Activated B cell treated with CpG ODN at 0.5 μM for 24 hours (primary cell): ENCODE measurements around the gene PADI2. TPM values are rescaled to one million over a fixed set of nuclear protein-coding genes. Genes with fewer than 3 reads are reported as not detected.

Experiments
- ATAC-seq: fragments of 200-7000 bp; cut with Tn5 transposase; one replicate; pipeline ENCODE4 v1.10.0; 2021; ENCODE audit warnings: low read depth, mild to moderate bottlenecking, moderate library complexity
- CTCF ChIA-PET: fragments of 350-600 bp; sonication (Branson Sonifier 250); formaldehyde crosslinking; loops from one replicate; lab custom pipeline; 2021; ENCODE audit warnings: antibody characterized with exemption; lab: Charles Lee
- POLR2A ChIA-PET: fragments of 350-600 bp; sonication (Branson Sonifier 250); formaldehyde crosslinking; loops from one replicate; lab custom pipeline; 2021; ENCODE audit warnings: antibody characterized with exemption; lab: Charles Lee
- DNase-seq: peaks from one replicate; pipeline ENCODE4 v3.0.0; 2022
- H3K27ac Mint-ChIP-seq: one replicate; pipeline ENCODE4 v1.8.0; 2020; ENCODE audit warnings: mixed read lengths
- H3K27me3 Mint-ChIP-seq: one replicate; pipeline ENCODE4 v1.8.0; 2021; ENCODE audit warnings: mixed read lengths
- H3K36me3 Mint-ChIP-seq: one replicate; pipeline ENCODE4 v1.8.0; 2021; ENCODE audit warnings: low read depth, mixed read lengths
- H3K4me1 Mint-ChIP-seq: one replicate; pipeline ENCODE4 v1.8.0; 2021; ENCODE audit warnings: mixed read lengths
- H3K4me3 Mint-ChIP-seq: one replicate; pipeline ENCODE4 v1.8.0; 2020; ENCODE audit warnings: mild to moderate bottlenecking, mixed read lengths
- H3K9me3 Mint-ChIP-seq: one replicate; pipeline ENCODE4 v1.8.0; 2020; ENCODE audit warnings: mixed read lengths
- CTCF ChIP-seq: fragments of 200-600 bp; IDR thresholded peaks from one replicate; pipeline ENCODE4 v1.8.0; 2022; ENCODE audit warnings: antibody characterized with exemption, mild to moderate bottlenecking
- intact Hi-C: fragments of 100-400 bp; cut with micrococcal nuclease; formaldehyde crosslinking; loops from one replicate; pipeline ENCODE4 v1.15.1; 2024
- total RNA-seq: library from RNA; stranded (reverse); gene quantifications from 2 replicates; pipeline ENCODE4 v1.2.3, GENCODE V29; 2022

Gene PADI2
- total RNA-seq, 1 donor from 2014 or later = 7.2 TPM

- DNase-seq (no peak), ATAC-seq (no peak)
- H3K9me3 Mint-ChIP-seq = no peaks in the 10 kb centered on the region
- CTCF ChIA-PET = interaction anchor here (2.2 to 2.4 kb wide), 2 partner anchors 87 to 96 kb away, joined by 7 to 10 read pairs; no protein-coding TSS in a partner anchor
- no peak for TF ChIP-seq CTCF
- H3K4me3 Mint-ChIP-seq = no peak overlapping the region
- intact Hi-C loops = no loop called here
- POLR2A ChIA-PET = interaction anchor here (0.7 kb wide), 1 partner anchor 140 kb away, joined by 9 read pairs; no protein-coding TSS in a partner anchor
- peaks cover 30% of the 10 kb centered on the region for H3K4me1 Mint-ChIP-seq
- H3K27ac Mint-ChIP-seq = no peak overlapping the region
- H3K36me3 Mint-ChIP-seq = peaks cover 45% of the 10 kb centered on the region
- no peaks in the 10 kb centered on the region for H3K27me3 Mint-ChIP-seq
Observed at GRCh38 chr1:17047924-17048323, 71.3 kb downstream of the PADI2 start.

DNA sequence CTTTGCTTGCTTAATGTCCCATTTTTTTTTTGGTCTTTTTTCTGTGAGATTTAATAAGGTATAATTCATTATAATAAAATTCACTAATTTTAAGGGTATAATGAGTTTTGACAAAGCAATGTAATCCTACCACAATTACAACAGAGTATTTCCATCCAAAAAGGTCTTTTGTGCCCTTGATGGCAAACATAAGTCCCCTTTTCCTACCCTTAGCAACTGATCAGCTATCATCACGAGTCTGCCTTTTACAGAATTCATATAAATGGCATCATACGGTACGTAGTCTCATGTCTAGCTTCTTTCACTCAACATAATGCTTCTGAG is 73.0 kb downstream of the PADI2 start:
- TF ChIP-seq CTCF = no peak
- ChIA-PET CTCF (interaction anchor here (0.8 to 1.8 kb wide), 9 partner anchors 23 to 437 kb away, joined by 3 to 13 read pairs (median 5); no protein-coding TSS in a partner anchor), POLR2A (interaction anchor here (0.5 to 1.6 kb wide), 3 partner anchors 150 to 1212 kb away, joined by 3 to 5 read pairs (median 4); no protein-coding TSS in a partner anchor)
- Mint-ChIP-seq H3K27me3 (no peaks in the 10 kb centered on the region), H3K4me1 (peaks cover 21% of the 10 kb centered on the region), H3K9me3 (no peaks in the 10 kb centered on the region), H3K4me3 (no peak overlapping the region), H3K27ac (no peak overlapping the region), H3K36me3 (peaks cover 56% of the 10 kb centered on the region)
- ATAC-seq = no peak
- DNase-seq = no peak
- intact Hi-C loops = loop anchor here (1.0 kb wide), 1 partner anchor 95 kb away; no protein-coding TSS in a partner anchor

DNA sequence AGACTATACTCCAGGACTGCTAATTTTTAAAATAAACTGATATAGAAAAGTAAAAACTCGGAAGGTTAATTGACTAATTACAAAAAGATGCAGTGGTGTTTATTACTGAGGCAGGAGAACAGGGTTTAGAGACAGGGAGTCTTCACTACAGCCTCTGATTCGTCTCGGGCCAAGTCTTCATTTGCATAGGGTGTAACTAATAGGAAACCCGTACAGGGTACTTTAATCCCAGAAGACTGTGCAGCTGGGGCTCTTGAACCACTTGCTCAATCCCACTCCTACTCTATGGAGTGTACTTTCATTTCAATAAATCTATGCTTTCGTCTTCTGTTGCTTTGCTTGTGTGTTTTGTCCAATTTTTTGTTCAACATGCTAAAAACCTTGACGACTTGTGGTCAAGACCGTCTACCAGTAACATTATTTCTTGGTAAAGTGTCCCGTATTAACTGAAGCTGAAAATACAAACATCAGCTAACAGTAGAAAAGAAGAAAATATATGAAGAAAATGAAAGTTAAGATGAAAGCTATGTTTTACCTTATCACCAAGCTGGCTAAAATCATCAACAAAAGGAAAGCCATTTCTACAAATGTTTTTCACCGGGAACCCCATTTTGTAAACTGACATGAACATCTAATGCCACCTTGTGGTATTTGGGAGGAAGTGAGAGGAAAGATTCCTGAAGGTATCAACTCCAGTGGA is 73.5 kb downstream of the PADI2 start:
- Mint-ChIP-seq H3K4me1 (peaks cover 18% of the 10 kb centered on the region), H3K4me3 (peak overlapping the region; percentile 78), H3K27ac (peak overlapping the region; percentile 77), H3K27me3 (no peaks in the 10 kb centered on the region), H3K9me3 (no peaks in the 10 kb centered on the region), H3K36me3 (peaks cover 53% of the 10 kb centered on the region)
- ChIA-PET POLR2A (interaction anchor here (0.5 to 1.6 kb wide), 3 partner anchors 149 to 1212 kb away, joined by 3 to 5 read pairs (median 4); no protein-coding TSS in a partner anchor), CTCF (interaction anchor here (0.8 to 1.8 kb wide), 10 partner anchors 23 to 436 kb away, joined by 3 to 13 read pairs (median 5); no protein-coding TSS in a partner anchor)
- intact Hi-C loops = loop anchor here (1.0 kb wide), 1 partner anchor 94 kb away; no protein-coding TSS in a partner anchor
- DNase-seq (no peak), ATAC-seq (peak; percentile 71)
- TF ChIP-seq CTCF = no peak

DNA sequence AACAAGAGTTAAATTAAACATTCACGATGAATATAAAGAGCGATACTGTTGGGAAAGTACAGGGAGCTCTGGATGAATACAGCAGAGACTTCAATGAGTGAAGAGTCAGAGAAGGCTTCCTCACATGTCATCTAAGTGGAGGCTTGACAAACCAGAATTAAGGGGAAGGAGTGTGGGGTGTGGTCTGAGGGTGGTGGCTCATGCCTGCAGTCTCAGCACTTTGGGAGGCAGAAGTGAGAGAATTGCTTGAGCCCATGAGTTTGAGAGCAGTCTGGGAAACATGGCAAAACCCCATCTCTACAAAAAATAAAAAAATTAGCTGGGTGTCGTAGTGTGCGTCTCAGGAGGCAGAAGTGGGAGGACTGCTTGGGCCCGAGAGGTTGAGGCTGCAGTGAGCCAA is 74.1 kb downstream of the PADI2 start:
- no peak overlapping the region for H3K4me3 Mint-ChIP-seq
- ATAC-seq = peak; percentile 34
- intact Hi-C loops = no loop called here
- DNase-seq = no peak
- POLR2A ChIA-PET = no interaction called here
- peaks cover 52% of the 10 kb centered on the region for H3K36me3 Mint-ChIP-seq
- H3K27me3 Mint-ChIP-seq = no peaks in the 10 kb centered on the region
- CTCF ChIA-PET = interaction anchor here (0.8 to 1.8 kb wide), 5 partner anchors 81 to 424 kb away, joined by 4 to 13 read pairs (median 5); no protein-coding TSS in a partner anchor
- TF ChIP-seq CTCF = no peak
- H3K27ac Mint-ChIP-seq = peak overlapping the region; percentile 14
- H3K4me1 Mint-ChIP-seq = peaks cover 18% of the 10 kb centered on the region
- no peaks in the 10 kb centered on the region for H3K9me3 Mint-ChIP-seq

GRCh38 chr1:17043676-17044075 is 75.6 kb downstream of the PADI2 start:
- no peak for ATAC-seq
- no peak overlapping the region for H3K4me3 Mint-ChIP-seq
- TF ChIP-seq CTCF = no peak
- no peak overlapping the region for H3K27ac Mint-ChIP-seq
- peaks cover 54% of the 10 kb centered on the region for H3K36me3 Mint-ChIP-seq
- H3K27me3 Mint-ChIP-seq = no peaks in the 10 kb centered on the region
- no peaks in the 10 kb centered on the region for H3K9me3 Mint-ChIP-seq
- CTCF ChIA-PET = interaction anchor here (1.3 to 1.6 kb wide), 2 partner anchors 92 to 423 kb away, joined by 3 to 4 read pairs; no protein-coding TSS in a partner anchor
- no peak for DNase-seq
- peaks cover 18% of the 10 kb centered on the region for H3K4me1 Mint-ChIP-seq
- intact Hi-C loops = no loop called here
- POLR2A ChIA-PET = no interaction called here
